Loucy (cell line): ENCODE measurements around the gene HGD.

Experiments
- EZH2phosphoT487 ChIP-seq: fragments of 200-600 bp; IDR thresholded peaks from 2 replicates; pipeline ENCODE4 v1.6.1; 2018; ENCODE audit warnings: antibody characterized with exemption, mild to moderate bottlenecking, moderate library complexity, borderline replicate concordance
- TF ChIP-seq, protein P1 (sequence below): fragments of 200-600 bp; sonication (generic); conservative IDR thresholded peaks from 2 replicates; pipeline ENCODE4 v1.5.1; 2014; ENCODE audit warnings: mild to moderate bottlenecking, antibody characterized with exemption, low read length

GRCh38 chr3:120682095-120682681, at the start of gene HGD:
- TF ChIP-seq, protein P1, sequence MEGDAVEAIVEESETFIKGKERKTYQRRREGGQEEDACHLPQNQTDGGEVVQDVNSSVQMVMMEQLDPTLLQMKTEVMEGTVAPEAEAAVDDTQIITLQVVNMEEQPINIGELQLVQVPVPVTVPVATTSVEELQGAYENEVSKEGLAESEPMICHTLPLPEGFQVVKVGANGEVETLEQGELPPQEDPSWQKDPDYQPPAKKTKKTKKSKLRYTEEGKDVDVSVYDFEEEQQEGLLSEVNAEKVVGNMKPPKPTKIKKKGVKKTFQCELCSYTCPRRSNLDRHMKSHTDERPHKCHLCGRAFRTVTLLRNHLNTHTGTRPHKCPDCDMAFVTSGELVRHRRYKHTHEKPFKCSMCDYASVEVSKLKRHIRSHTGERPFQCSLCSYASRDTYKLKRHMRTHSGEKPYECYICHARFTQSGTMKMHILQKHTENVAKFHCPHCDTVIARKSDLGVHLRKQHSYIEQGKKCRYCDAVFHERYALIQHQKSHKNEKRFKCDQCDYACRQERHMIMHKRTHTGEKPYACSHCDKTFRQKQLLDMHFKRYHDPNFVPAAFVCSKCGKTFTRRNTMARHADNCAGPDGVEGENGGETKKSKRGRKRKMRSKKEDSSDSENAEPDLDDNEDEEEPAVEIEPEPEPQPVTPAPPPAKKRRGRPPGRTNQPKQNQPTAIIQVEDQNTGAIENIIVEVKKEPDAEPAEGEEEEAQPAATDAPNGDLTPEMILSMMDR, result no peak
- TF ChIP-seq EZH2phosphoT487, result no peak
